Measurements from ENCODE around the gene TMPRSS6. TPM values are rescaled to one million over a fixed set of nuclear protein-coding genes. Genes with fewer than 3 reads are reported as not detected.

Gene TMPRSS6
- total RNA-seq, 1 experiment from 2014 or later = not detected

GRCh38 chr22:37051391-37052385 is 57.8 kb downstream of the TMPRSS6 start, which contains the start of gene KCTD17:
Gene KCTD17, plus strand, starts transcription at chr22:37051742. Its CDS starts 19 bp downstream, at chr22:37051761.
- DNase-seq (ENCODE audit: low read depth) = peak; percentile 54

- no peak for DNase-seq (ENCODE audit: low read depth)
Measured at GRCh38 chr22:37050913-37051312, 58.6 kb downstream of the TMPRSS6 start.

- no peak for DNase-seq (ENCODE audit: low read depth)
Measured at GRCh38 chr22:37049224-37049623, 60.3 kb downstream of the TMPRSS6 start.

DNA sequence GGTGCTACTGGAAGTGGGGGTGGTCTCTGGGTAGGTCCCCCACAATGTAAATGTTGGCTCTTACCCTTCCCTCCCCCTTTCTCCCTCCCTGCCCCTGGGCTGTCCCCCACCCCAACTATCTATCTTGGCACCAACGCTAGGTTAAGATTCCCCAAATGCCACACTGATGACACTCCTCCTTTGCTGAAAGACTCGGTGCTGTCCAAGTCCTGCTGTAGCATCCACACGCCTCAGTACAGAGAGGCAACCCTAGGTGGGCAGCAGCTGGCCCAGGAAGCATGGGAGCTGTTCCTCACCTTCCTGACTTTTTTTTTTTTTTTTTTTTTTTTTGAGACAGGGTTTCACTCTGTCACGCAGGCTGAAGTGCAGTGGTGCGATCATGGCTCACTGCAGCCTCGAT is 61.4 kb downstream of the TMPRSS6 start:
- no peak for DNase-seq (ENCODE audit: low read depth)

DNA sequence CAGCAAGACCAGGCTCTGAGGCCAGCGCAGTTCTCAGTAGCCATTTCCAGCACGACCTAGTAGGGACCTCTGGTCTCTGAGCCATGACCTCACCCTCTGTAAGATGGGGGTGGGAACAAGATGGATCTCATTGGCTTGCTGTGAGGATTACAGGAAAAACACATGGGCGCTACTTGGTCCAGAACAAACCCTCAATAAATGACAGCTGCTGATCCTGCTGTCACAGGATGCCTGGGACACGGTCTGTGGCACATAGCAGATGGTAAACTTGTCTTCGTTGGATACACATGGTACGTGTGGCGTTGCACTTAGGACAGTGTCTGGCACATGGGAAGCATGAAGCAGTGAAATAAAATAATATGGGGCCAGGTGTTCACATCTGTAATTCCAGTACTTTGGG is 62.5 kb downstream of the TMPRSS6 start:
- no peak for DNase-seq (ENCODE audit: low read depth)

DNA sequence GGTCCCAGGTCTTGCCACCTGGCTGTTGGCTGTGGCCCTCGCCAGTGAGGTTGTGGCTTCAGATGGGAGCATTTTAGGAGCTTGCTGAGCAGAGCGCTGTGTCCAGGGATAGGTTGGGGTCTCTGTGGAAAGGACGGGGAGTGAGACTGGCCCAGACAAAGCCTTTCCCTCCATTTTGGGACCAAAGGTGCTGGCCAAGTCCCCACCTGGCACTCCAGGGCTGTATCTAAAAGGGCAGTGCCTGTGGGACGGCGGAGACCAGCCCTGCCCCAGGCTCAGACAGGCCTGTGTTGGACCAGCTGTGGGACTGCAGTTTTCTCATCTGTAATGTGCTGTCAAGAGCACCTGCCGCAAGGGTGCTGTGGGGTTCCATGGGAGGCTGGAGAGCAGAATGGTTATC is 62.9 kb downstream of the TMPRSS6 start:
- no peak for DNase-seq (ENCODE audit: low read depth)

DNA sequence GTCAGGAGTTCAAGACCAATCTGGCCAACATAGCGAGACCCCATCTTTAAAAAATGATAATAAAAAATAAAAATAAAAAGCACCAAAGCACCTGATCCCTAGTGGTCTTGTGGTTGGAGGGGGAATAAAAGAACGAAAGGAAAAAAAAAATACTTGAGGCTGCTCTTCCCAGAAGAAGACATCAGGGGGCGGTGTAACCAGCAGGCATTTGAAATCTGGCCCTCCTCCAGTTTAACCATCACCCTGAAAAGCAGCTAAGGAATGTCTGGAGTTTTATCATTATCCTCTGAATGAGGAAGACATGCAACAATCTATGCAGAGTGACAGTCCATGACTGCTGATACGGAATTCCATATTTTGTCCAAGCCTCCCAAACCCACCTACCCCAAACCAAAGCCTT is 63.6 kb downstream of the TMPRSS6 start:
- DNase-seq (ENCODE audit: low read depth) = peak; percentile 20

DNA sequence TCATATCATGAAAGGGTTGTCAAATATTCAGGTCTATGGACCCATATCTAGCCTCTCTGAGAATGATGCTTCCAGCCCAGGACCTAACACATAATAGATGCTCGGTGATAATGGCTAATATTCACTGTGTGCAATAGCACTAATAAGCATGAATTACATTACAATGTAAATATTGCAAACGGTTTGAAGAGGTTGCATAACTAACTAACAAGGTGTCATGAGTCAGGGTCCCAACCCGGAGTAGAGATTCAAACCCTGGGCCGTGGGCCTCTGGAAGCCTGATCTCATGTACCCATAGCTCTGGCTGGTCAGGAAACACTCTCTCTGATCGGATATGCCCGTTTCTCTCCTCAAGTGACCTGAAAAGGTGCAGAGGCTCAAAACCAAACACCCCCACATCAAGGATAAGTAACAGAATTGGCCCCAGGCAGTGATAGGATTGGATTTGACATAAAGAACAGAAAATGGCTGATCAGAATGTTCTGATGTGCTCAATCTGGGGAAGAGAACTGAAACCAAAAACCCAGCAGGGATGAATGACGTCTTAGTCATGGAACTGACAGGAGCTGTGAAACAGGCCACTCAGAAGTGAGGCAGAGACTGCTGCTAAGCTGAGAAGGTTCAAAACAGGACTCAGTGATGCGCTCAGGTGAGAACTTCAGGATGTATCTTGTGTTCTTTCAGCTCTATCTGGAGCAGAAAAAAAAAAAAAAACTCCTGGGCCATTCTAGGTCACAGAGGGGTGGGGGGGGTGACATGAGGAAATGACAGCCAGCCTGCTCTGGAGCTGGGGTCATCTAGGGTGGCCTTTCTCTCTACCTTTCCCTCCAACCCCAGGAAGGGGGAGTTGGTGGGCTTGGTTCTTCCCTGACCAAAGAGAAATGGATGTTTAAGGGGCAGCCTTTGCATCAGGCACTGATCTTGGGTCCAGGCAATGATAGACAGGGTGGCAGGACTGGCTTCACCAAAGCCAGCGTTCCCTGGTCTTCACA is 64.6 kb downstream of the TMPRSS6 start:
- peak; percentile 21 for DNase-seq (ENCODE audit: low read depth)

GRCh38 chr22:37043828-37044538 is 65.5 kb downstream of the TMPRSS6 start:
- peak; percentile 49 for DNase-seq (ENCODE audit: low read depth)

DNA sequence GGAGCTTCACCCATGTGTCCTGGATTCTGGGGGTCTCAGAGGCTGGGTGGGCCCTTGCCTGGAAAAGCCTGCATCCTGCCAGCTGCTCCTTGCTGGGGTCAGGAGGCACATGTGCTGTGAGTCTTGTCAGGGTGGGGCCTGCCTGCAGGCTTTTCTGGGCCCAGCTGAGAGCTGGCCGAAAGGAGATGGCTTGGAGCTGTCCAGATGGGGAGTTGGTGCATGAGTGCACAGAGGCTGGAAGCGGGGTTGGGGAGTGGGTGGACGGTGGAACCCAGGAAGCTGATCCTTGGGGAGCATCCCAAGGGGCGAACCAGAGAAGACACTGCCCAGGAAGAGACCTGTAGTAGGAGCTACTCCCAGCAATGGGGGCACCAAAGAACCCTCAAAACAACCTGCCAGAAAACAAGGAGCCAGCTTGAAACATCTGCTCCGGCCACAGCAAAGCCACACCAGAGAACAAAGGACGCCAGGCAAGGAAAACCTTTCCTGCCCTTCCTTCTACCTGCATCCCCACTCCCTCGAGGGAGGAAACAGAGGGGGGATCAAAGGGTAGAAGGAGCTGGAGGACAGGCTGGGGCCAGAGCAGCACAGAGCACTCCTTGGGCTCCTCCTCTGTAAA is 66.2 kb downstream of the TMPRSS6 start:
- no peak for DNase-seq (ENCODE audit: low read depth)

GRCh38 chr22:37039466-37039865 is 70.0 kb downstream of the TMPRSS6 start:
- no peak for DNase-seq (ENCODE audit: low read depth)

GRCh38 chr22:37037669-37038068 is 71.8 kb downstream of the TMPRSS6 start:
- no peak for DNase-seq (ENCODE audit: low read depth)

- DNase-seq (ENCODE audit: low read depth) = no peak
Measured at GRCh38 chr22:37036655-37037377, 72.7 kb downstream of the TMPRSS6 start.

DNA sequence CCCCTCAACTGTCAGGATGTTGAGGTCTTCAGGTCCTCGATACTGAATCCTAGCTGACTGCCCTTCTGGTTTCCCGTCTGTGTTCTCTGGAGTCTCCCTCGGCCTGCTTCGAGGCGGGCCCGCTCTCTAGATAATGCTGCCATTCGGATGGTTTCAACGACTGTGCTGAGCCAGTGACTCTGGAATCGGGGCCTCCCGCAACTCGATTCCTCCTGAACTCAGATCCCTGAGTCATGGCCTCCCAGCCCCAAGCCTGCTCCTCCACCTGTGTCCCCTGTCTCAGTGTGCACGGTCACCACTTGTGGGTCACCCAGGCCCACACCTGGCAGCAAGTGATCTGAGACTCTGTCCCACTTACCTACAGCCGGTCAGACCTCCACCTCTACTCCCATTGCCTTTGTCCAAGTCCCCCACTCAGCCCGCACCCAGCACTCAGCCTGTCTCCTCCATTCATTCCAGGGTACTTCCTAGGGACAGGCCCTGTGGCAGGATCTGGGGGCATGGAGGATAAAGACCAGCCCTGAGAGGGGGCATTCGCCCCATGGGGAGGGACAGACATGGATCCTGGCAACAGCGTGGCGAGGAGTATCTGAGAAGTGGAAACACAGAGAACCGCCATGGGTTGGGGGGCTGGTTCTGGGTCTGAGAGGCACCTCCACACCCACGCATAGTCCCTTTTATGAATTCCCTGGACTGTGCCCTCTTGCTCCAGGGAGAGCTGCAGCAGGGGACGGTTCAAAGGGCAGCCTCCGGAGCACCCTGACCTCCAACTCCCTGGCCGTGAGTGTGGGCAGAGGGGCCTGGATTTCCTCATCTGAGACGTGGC is 75.7 kb downstream of the TMPRSS6 start:
- no peak for DNase-seq (ENCODE audit: low read depth)

GRCh38 chr22:37032535-37033460 is 76.7 kb downstream of the TMPRSS6 start:
- DNase-seq (ENCODE audit: low read depth) = no peak

GRCh38 chr22:37032134-37032534 is 77.4 kb downstream of the TMPRSS6 start:
- no peak for DNase-seq (ENCODE audit: low read depth)

- no peak for DNase-seq (ENCODE audit: low read depth)
Measured at GRCh38 chr22:37030560-37031281, 78.8 kb downstream of the TMPRSS6 start.

All from M059J (cell line).